ENCODE results near the gene GNAZ.

GRCh38 chr22:23067691-23068090 is 2.6 kb upstream of the GNAZ start:
- TF ChIP-seq POLR2A (IDR thresholded peaks at IDR 0.05; ENCODE audit: low read depth, low read length) (no peak), PAX5 (IDR thresholded peaks at IDR 0.05; ENCODE audit: insufficient read depth, low read length, severe bottlenecking) (no peak), SPI1 (IDR thresholded peaks at IDR 0.05; ENCODE audit: low read depth, low read length) (no peak)

Measured in GM12891 (cell line).